WTC11 (cell line): Measurements from ENCODE around the gene EDIL3. TPM values are rescaled to one million over a fixed set of nuclear protein-coding genes. Genes with fewer than 3 reads are reported as not detected.

ENCODE experiments used
- ATAC-seq: fragments of 200-7000 bp; cut with Tn5 transposase; 2 replicates; pipeline ENCODE4 v1.10.0; 2021; ENCODE audit warnings: mild to moderate bottlenecking, moderate library complexity
- CTCF ChIA-PET: fragments of 300-600 bp; sonication (Branson Sonifier 250); formaldehyde crosslinking; loops from one replicate; lab custom pipeline; 2021; ENCODE audit warnings: antibody characterized with exemption; lab: Charles Lee
- POLR2A ChIA-PET: fragments of 350-600 bp; sonication (Branson Sonifier 250); formaldehyde crosslinking; loops from one replicate; lab custom pipeline; 2021; ENCODE audit warnings: antibody characterized with exemption; lab: Charles Lee
- DNase-seq: peaks from one replicate; pipeline ENCODE4 v3.0.0; 2021; ENCODE audit warnings: low spot score
- H3K27ac Mint-ChIP-seq: 2 replicates; pipeline ENCODE4 v1.8.0; 2021; ENCODE audit warnings: mixed read lengths
- H3K27me3 Mint-ChIP-seq: 2 replicates; pipeline ENCODE4 v1.8.0; 2021; ENCODE audit warnings: low read depth, mild to moderate bottlenecking, moderate library complexity, mixed read lengths
- H3K36me3 Mint-ChIP-seq: 2 replicates; pipeline ENCODE4 v1.8.0; 2021; ENCODE audit warnings: mixed read lengths
- H3K4me1 Mint-ChIP-seq: 2 replicates; pipeline ENCODE4 v1.8.0; 2022; ENCODE audit warnings: mixed read lengths
- H3K4me3 Mint-ChIP-seq: 2 replicates; pipeline ENCODE4 v1.8.0; 2021; ENCODE audit warnings: mild to moderate bottlenecking, moderate library complexity, mixed read lengths
- H3K9me3 Mint-ChIP-seq: 2 replicates; pipeline ENCODE4 v1.8.0; 2021; ENCODE audit warnings: mixed read lengths
- ATF3 ChIP-seq: sonication (generic); formaldehyde crosslinking; conservative IDR thresholded peaks from 2 replicates; pipeline ENCODE4 v1.8.1; 2022; ENCODE audit warnings: mild to moderate bottlenecking, missing genetic modification reagents
- CDX4 ChIP-seq: fragments of 250-450 bp; sonication (Bioruptor Pico); IDR thresholded peaks from 2 replicates; pipeline ENCODE4 v1.9.0; 2021; ENCODE audit warnings: moderate library complexity, mild to moderate bottlenecking, inconsistent platforms, borderline replicate concordance
- EMX1 ChIP-seq: fragments of 250-450 bp; sonication (Bioruptor Pico); IDR thresholded peaks from 2 replicates; pipeline ENCODE4 v1.8.0; 2021; ENCODE audit warnings: mild to moderate bottlenecking
- FOXP4 ChIP-seq: sonication (generic); formaldehyde crosslinking; IDR thresholded peaks from 2 replicates; pipeline ENCODE4 v1.8.0; 2022; ENCODE audit warnings: mild to moderate bottlenecking, missing genetic modification reagents
- HMGA2 ChIP-seq: fragments of 250-450 bp; sonication (Bioruptor Pico); IDR thresholded peaks from 2 replicates; pipeline ENCODE4 v1.4.0; 2021; ENCODE audit warnings: mild to moderate bottlenecking, moderate library complexity
- NR2C2 ChIP-seq: sonication (generic); formaldehyde crosslinking; IDR thresholded peaks from 2 replicates; pipeline ENCODE4 v1.8.0; 2022; ENCODE audit warnings: mild to moderate bottlenecking, missing genetic modification reagents
- NR3C1 ChIP-seq: sonication (generic); formaldehyde crosslinking; conservative IDR thresholded peaks from 2 replicates; pipeline ENCODE4 v1.8.1; 2023; ENCODE audit warnings: low read depth, mild to moderate bottlenecking, missing genetic modification reagents
- OVOL2 ChIP-seq: fragments of 250-450 bp; sonication (Bioruptor Pico); IDR thresholded peaks from 2 replicates; pipeline ENCODE4 v1.9.0; 2021; ENCODE audit warnings: mild to moderate bottlenecking, borderline replicate concordance
- PRDM15 ChIP-seq: sonication (generic); formaldehyde crosslinking; IDR thresholded peaks from 2 replicates; pipeline ENCODE4 v1.8.0; 2022; ENCODE audit warnings: missing genetic modification reagents
- PRRX2 ChIP-seq: fragments of 250-450 bp; sonication (Bioruptor Pico); IDR thresholded peaks from 2 replicates; pipeline ENCODE4 v1.8.0; 2021; ENCODE audit warnings: mild to moderate bottlenecking
- RELA ChIP-seq: sonication (generic); formaldehyde crosslinking; IDR thresholded peaks from 2 replicates; pipeline ENCODE4 v1.8.1; 2022; ENCODE audit warnings: missing genetic modification reagents, mild to moderate bottlenecking, borderline replicate concordance
- RORB ChIP-seq: fragments of 250-450 bp; sonication (Bioruptor Pico); IDR thresholded peaks from 2 replicates; pipeline ENCODE4 v1.9.0; 2021; ENCODE audit warnings: mild to moderate bottlenecking
- TCF7 ChIP-seq: sonication (generic); formaldehyde crosslinking; IDR thresholded peaks from 2 replicates; pipeline ENCODE4 v1.8.0; 2022; ENCODE audit warnings: mild to moderate bottlenecking, low read depth, missing genetic modification reagents, moderate library complexity
- TEAD4 ChIP-seq: sonication (generic); formaldehyde crosslinking; IDR thresholded peaks from 2 replicates; pipeline ENCODE4 v1.8.0; 2022; ENCODE audit warnings: mild to moderate bottlenecking, missing genetic modification reagents
- TP53 ChIP-seq: sonication (generic); formaldehyde crosslinking; IDR thresholded peaks from 2 replicates; pipeline ENCODE4 v1.8.1; 2023; ENCODE audit warnings: mild to moderate bottlenecking, missing genetic modification reagents
- ZNF232 ChIP-seq: sonication (generic); formaldehyde crosslinking; IDR thresholded peaks from 2 replicates; pipeline ENCODE4 v1.8.0; 2022; ENCODE audit warnings: mild to moderate bottlenecking, missing genetic modification reagents
- ZNF423 ChIP-seq: fragments of 250-450 bp; sonication (Bioruptor Pico); IDR thresholded peaks from 2 replicates; pipeline ENCODE4 v2.1.2; 2022; ENCODE audit warnings: mild to moderate bottlenecking, moderate library complexity
- total RNA-seq: library from RNA; stranded (reverse); gene quantifications from 3 replicates; pipeline ENCODE4 v1.2.3, GENCODE V29; 2021
- TF ChIP-seq, protein P1 (sequence below): sonication (generic); formaldehyde crosslinking; IDR thresholded peaks from 2 replicates; pipeline ENCODE4 v1.8.1; 2022; ENCODE audit warnings: mild to moderate bottlenecking, moderate library complexity, missing genetic modification reagents
- TF ChIP-seq, protein P2 (sequence below): sonication (generic); formaldehyde crosslinking; IDR thresholded peaks from 2 replicates; pipeline ENCODE4 v1.8.0; 2022; ENCODE audit warnings: mild to moderate bottlenecking, missing genetic modification reagents
- TF ChIP-seq, protein P3 (sequence below): sonication (generic); formaldehyde crosslinking; IDR thresholded peaks from 2 replicates; pipeline ENCODE4 v1.8.0; 2023; ENCODE audit warnings: mild to moderate bottlenecking, missing genetic modification reagents
- TF ChIP-seq, protein P4 (sequence below): sonication (generic); formaldehyde crosslinking; IDR thresholded peaks from 2 replicates; pipeline ENCODE4 v1.8.1; 2023; ENCODE audit warnings: mild to moderate bottlenecking, missing genetic modification reagents, moderate library complexity

EDIL3 gene
- total RNA-seq, 1 experiment from 2014 or later, result 48.3 TPM

GRCh38 chr5:84361572-84361971 lies 23.1 kb downstream of the EDIL3 start:
- Mint-ChIP-seq H3K4me3 (no peak overlapping the region), H3K4me1 (no peaks in the 10 kb centered on the region), H3K27ac (no peak overlapping the region), H3K36me3 (peaks cover 3% of the 10 kb centered on the region), H3K9me3 (peaks cover 2% of the 10 kb centered on the region), H3K27me3 (no peaks in the 10 kb centered on the region)
- TF ChIP-seq TP53 (CRISPR knock-in tag), result no peak
- TF ChIP-seq HMGA2 (CRISPR knock-in tag), result no peak
- no peak for TF ChIP-seq ZNF232 (CRISPR knock-in tag)
- ATAC-seq (no peak), DNase-seq (no peak)
- ChIA-PET CTCF (no interaction called here), POLR2A (no interaction called here)

- TF ChIP-seq EMX1 (CRISPR knock-in tag) (no peak), HMGA2 (CRISPR knock-in tag) (no peak), OVOL2 (CRISPR knock-in tag) (no peak), PRDM15 (no peak), ATF3 (CRISPR knock-in tag) (no peak), CDX4 (CRISPR knock-in tag) (no peak), PRRX2 (CRISPR knock-in tag) (no peak), TEAD4 (CRISPR knock-in tag) (no peak), RORB (CRISPR knock-in tag) (no peak), NR3C1 (CRISPR knock-in tag) (no peak), NR2C2 (CRISPR knock-in tag) (no peak), FOXP4 (CRISPR knock-in tag) (no peak), RELA (CRISPR knock-in tag) (no peak), TCF7 (no peak), ZNF423 (CRISPR knock-in tag) (no peak)
- TF ChIP-seq, protein P1, sequence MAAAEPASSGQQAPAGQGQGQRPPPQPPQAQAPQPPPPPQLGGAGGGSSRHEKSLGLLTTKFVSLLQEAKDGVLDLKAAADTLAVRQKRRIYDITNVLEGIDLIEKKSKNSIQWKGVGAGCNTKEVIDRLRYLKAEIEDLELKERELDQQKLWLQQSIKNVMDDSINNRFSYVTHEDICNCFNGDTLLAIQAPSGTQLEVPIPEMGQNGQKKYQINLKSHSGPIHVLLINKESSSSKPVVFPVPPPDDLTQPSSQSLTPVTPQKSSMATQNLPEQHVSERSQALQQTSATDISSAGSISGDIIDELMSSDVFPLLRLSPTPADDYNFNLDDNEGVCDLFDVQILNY (CRISPR knock-in tag), result no peak
- TF ChIP-seq, protein P2, sequence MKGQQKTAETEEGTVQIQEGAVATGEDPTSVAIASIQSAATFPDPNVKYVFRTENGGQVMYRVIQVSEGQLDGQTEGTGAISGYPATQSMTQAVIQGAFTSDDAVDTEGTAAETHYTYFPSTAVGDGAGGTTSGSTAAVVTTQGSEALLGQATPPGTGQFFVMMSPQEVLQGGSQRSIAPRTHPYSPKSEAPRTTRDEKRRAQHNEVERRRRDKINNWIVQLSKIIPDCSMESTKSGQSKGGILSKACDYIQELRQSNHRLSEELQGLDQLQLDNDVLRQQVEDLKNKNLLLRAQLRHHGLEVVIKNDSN (CRISPR knock-in tag), result no peak
- TF ChIP-seq, protein P3, sequence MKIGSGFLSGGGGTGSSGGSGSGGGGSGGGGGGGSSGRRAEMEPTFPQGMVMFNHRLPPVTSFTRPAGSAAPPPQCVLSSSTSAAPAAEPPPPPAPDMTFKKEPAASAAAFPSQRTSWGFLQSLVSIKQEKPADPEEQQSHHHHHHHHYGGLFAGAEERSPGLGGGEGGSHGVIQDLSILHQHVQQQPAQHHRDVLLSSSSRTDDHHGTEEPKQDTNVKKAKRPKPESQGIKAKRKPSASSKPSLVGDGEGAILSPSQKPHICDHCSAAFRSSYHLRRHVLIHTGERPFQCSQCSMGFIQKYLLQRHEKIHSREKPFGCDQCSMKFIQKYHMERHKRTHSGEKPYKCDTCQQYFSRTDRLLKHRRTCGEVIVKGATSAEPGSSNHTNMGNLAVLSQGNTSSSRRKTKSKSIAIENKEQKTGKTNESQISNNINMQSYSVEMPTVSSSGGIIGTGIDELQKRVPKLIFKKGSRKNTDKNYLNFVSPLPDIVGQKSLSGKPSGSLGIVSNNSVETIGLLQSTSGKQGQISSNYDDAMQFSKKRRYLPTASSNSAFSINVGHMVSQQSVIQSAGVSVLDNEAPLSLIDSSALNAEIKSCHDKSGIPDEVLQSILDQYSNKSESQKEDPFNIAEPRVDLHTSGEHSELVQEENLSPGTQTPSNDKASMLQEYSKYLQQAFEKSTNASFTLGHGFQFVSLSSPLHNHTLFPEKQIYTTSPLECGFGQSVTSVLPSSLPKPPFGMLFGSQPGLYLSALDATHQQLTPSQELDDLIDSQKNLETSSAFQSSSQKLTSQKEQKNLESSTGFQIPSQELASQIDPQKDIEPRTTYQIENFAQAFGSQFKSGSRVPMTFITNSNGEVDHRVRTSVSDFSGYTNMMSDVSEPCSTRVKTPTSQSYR, result no peak
- TF ChIP-seq, protein P4, sequence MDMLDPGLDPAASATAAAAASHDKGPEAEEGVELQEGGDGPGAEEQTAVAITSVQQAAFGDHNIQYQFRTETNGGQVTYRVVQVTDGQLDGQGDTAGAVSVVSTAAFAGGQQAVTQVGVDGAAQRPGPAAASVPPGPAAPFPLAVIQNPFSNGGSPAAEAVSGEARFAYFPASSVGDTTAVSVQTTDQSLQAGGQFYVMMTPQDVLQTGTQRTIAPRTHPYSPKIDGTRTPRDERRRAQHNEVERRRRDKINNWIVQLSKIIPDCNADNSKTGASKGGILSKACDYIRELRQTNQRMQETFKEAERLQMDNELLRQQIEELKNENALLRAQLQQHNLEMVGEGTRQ (CRISPR knock-in tag), result no peak
- Mint-ChIP-seq H3K9me3 (peaks cover 16% of the 10 kb centered on the region), H3K4me3 (no peak overlapping the region), H3K27me3 (no peaks in the 10 kb centered on the region), H3K4me1 (no peaks in the 10 kb centered on the region), H3K27ac (no peak overlapping the region), H3K36me3 (peaks cover 18% of the 10 kb centered on the region)
- CTCF ChIA-PET, result no interaction called here
- ATAC-seq (no peak), DNase-seq (no peak)
- POLR2A ChIA-PET, result no interaction called here
Observed at GRCh38 chr5:84360056-84360455, 24.6 kb downstream of the EDIL3 start.
